GM12875 (cell line): ENCODE results near the gene MCOLN3.
"Not testable (repeated sequence)": the region's sequence is repeated elsewhere in the genome, so short reads cannot be mapped to it uniquely, and the experiment has no call there.

Experiments
- H3K4me3 ChIP-seq: one replicate; pipeline ENCODE4 v1.5.1; 2011; ENCODE audit warnings: low read depth, low read length, control low read depth
- TF ChIP-seq, protein P1 (sequence below): IDR thresholded peaks from 2 replicates; pipeline ENCODE4 v1.5.1; 2011; ENCODE audit warnings: low read depth, mild to moderate bottlenecking, control low read depth, inconsistent platforms, low read length, moderate library complexity, borderline replicate concordance; ENCODE audit not compliant: insufficient read depth

The MCOLN3 gene

DNA sequence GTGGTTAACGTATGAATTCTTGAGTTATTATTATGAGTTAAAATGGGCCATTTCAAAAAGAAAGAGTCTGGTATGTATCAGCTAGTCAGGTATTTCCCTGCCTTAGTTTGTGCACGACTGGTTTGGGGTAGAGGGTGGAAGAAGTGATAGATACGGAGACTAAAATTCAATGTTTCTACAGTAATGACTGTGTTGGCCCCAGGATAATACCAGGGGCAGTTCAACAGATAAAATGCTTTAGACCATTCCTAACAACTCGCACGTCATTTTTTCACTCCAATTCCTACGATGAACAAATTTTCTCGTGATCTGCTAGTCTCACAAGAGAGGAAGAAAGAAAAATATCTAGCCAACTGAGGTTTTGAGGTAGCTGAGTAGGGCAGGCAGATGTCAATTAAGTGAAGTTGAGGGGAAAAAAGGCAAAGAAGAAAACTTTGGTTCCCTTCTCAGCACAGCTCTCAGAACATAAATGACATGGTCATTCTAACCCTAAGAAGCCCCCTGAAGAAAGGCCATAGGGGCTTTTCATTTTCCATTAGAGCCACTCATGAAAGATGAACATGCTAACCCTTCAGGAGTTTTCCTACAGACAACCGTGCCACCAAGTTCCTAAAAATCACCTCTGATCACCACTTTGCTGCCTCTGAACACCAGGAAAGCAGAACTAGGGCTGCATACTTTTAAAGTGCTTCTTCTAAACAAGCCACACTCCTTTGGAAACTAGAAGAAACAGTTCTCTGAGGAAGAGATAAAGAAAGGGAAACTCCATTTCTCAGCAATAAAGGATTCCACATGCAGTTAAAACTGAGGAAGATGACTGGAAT is 57.0 kb downstream of the MCOLN3 start:
- H3K4me3 ChIP-seq, result peak overlapping the region; percentile 28
- TF ChIP-seq, protein P1, sequence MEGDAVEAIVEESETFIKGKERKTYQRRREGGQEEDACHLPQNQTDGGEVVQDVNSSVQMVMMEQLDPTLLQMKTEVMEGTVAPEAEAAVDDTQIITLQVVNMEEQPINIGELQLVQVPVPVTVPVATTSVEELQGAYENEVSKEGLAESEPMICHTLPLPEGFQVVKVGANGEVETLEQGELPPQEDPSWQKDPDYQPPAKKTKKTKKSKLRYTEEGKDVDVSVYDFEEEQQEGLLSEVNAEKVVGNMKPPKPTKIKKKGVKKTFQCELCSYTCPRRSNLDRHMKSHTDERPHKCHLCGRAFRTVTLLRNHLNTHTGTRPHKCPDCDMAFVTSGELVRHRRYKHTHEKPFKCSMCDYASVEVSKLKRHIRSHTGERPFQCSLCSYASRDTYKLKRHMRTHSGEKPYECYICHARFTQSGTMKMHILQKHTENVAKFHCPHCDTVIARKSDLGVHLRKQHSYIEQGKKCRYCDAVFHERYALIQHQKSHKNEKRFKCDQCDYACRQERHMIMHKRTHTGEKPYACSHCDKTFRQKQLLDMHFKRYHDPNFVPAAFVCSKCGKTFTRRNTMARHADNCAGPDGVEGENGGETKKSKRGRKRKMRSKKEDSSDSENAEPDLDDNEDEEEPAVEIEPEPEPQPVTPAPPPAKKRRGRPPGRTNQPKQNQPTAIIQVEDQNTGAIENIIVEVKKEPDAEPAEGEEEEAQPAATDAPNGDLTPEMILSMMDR, result no peak

DNA sequence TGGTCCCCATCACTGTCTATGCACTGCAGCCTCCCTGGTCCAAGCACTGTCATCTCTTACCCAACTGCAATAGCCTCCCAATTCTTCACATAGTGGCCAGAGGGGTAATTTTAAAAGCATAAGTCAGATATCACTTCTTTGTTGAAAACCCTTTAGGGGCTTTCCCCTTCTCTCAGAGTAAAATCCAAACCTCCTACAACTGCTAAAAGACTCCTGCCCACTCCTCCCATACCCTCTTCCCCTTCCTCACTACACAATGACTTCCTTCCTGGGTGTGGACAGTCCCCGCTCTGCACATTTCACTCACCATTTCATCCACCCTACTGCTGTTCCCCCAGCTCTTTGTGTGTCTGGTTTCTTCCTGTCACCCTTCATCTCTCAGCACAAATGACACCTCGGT is 59.7 kb downstream of the MCOLN3 start:
- TF ChIP-seq, protein P1, result no peak
- no peak overlapping the region for H3K4me3 ChIP-seq

DNA sequence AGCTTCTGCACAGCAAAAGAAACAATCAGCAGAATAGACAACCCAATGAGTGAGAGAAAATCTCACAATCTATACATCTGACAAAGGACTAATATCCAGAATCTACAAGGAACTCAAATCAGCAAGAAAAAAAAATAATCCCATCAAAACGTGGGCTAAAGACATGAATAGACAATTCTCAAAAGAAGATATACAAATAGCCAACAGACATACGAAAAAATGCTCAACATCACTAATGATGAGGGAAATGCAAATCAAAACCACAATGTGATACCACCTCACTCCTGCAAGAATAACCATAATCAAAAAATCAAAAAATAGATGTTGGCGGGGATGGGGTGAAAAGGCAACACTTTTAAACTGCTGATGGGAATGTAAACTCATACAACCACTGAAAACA is 61.7 kb downstream of the MCOLN3 start:
- not testable (repeated sequence) for H3K4me3 ChIP-seq

DNA sequence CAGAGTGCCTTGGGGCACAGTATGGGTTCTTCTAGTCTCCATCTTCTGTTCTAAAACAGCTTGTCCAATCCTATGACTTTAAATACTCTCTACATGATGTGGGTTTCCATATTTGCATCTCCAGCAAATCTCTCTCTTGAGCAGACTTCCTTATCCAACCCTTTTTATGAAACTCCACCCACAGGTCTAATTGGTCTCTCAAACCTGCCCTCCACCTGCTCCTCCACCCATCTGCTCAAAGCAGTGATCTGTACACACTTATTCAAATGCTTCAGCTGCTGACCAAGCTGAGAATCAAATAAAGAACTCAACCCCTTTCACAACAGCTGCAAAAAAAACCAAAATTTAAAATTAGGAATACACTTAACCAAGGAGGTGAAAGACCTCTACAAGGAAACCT is 62.9 kb downstream of the MCOLN3 start:
- TF ChIP-seq, protein P1, result no peak
- H3K4me3 ChIP-seq, result no peak overlapping the region

DNA sequence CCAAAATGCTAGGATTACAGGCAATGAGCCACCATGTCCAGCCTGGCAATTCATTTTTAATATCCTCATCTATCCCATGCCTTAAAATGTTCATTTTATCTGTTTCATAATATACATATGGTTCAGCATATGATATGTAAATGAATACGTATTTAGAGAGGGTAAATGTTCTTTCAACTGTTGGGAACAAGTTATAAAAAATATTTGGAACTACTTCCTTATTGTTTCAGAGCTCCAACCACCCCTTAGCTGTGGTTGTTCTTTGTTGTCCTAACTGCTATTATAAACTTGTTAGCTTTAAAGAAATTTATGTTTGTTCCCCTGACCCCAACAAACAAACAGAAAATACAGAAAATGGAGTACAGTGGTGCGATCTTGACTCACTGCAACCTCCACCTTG is 65.9 kb downstream of the MCOLN3 start:
- TF ChIP-seq, protein P1, result no peak
- H3K4me3 ChIP-seq, result no peak overlapping the region

DNA sequence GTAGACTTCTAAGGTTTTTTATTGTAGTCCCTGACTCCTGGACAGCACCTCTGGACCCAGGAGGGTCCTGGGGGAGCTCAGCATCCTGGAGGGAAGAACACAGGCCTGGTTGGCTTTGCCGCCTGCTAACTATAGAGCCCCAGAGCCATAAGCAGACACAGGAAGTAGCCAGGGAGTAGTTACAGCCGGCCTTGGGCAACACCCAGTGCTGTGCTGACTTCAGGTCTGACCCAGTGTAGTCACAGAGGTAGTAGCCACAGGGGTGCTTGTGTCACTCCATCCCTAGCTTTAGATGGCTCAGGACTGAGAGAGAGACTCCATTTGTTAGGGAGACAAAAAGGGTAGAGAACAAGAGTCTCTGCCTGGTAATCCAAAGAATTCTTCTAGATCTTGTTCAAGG is 73.3 kb downstream of the MCOLN3 start:
- TF ChIP-seq, protein P1, result no peak
- H3K4me3 ChIP-seq, result no peak overlapping the region

DNA sequence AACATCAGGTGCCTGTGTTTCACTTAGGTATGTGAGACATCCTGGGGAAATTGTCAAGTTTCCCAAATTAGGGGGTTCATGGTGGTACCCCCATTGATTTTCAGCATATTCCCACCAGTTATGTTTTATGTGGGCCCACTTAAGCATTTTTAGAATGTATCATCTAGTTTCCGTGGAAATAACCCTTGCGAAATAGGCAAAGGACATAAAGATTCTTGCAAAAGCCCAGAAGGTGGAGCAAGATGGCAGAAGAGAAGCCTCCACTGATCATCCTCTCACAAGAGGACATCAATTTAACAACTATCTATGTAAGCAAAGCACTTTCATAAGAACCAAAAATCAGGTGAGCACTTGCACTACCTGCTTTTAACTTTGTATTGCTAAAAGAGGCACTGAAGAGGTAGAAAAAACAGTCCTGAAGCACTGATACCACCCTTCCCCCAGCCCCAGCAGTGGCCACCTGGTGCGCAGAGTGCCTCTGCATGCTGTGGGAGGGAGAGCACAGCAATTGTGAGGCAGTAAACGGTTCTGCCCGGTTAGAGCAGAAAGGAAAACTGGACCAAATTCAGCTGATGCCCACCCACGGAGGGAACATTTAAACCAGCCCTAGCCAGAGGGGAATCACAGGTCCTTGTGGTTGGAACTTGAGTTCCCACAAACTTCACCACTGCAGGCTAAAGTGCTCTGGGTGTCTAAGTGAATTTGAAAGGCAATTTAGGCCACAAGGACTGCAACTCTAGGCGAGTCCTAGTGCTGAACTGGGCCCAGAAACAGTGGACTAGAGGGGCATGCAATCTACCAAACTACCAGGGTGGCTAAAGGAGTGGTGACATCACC is 74.6 kb downstream of the MCOLN3 start:
- TF ChIP-seq, protein P1, result no peak
- peak overlapping the region; percentile 16 for H3K4me3 ChIP-seq
